HG03571 (cell line): ENCODE measurements around the gene SLC30A9.

Source experiments
- ATAC-seq: cut with Tn5 transposase; IDR thresholded peaks from one replicate; pipeline ENCODE4 v1.9.1; 2021; ENCODE audit not compliant: unreplicated experiment

The SLC30A9 gene

GRCh38 chr4:41998019-41998418 lies 7.7 kb downstream of the SLC30A9 start:
- ATAC-seq: no peak

GRCh38 chr4:41999321-41999720 lies 9.0 kb downstream of the SLC30A9 start:
- ATAC-seq: no peak

- no peak for ATAC-seq
These were observed 17.9 kb downstream of the SLC30A9 start for GRCh38 chr4:42008011-42008786.

DNA sequence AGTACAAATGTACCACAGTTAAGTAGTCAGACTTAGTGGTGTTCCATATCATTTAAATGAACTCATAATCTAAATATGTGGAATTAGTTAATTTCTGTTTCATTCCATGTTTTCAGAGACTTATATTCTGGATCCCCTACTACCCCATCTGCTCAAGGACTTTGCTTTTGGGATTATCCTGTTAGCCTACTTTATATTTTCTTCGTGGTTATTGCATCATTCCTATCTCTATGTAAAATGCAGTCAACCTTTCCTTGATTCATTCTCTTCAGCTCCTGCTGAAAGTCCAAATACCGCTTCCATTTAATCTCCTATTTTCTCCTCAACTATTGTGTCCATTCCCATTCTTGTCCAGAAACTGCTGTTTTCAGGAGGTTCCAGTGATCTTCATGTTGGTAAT lies 25.1 kb downstream of the SLC30A9 start:
- no peak for ATAC-seq

DNA sequence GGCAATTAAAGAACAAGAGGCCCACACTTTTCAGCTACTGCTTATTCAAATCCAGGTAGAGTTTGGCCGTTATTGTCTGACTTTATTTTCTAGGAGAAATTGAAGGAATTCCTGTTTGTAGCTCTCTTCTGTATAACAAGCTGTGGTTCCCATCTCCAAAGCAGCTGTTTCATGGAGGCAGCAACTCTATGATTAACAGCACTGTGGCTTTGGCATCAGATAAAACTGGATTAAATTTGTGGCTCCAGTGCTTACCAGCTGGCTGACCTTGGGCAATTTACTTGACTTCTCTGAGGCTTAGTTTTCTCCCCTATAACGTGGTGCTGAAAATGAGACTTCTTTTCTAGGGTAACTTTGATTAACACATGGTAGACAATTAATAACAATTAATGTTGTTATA lies 28.1 kb downstream of the SLC30A9 start:
- no peak for ATAC-seq

GRCh38 chr4:42048394-42048793 lies 58.1 kb downstream of the SLC30A9 start:
- ATAC-seq: no peak

GRCh38 chr4:42050516-42051249 lies 60.4 kb downstream of the SLC30A9 start:
- ATAC-seq: no peak

- ATAC-seq: no peak
These were observed 76.1 kb downstream of the SLC30A9 start for GRCh38 chr4:42066402-42066801.

GRCh38 chr4:42067264-42067663 lies 76.9 kb downstream of the SLC30A9 start:
- ATAC-seq: no peak

- no peak for ATAC-seq
These were observed 80.1 kb downstream of the SLC30A9 start for GRCh38 chr4:42070463-42070862.

- ATAC-seq: no peak
These were observed 84.0 kb downstream of the SLC30A9 start for GRCh38 chr4:42074294-42074693.

DNA sequence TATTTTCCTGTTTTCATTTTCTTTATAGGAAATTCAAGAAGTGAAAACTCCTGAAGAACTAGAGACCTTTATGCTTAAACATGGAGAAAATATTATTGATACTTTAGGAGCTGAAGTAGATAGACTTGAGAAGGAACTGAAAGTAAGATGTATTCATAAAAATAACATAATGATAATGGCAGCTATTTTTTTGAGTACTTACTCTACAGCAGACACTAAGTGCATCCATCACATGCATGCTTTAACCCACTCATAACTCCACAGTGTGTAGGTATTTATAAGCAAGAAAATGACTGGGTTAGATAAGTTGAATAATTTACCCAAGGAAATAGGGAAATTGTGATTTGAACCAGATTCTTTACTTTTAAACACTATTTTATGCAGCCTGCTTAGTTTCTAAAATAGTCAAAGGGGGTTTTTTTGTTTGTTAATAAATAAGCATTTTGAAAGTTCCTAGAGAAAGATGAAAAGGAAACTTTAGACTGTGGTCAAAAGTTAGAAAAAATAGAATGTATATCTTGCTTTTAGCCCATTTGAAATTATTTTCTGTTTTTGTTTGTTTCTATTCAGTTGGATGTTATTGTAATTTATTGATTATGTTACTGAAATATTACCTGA lies 88.0 kb downstream of the SLC30A9 start:
- peak; percentile 93 for ATAC-seq

DNA sequence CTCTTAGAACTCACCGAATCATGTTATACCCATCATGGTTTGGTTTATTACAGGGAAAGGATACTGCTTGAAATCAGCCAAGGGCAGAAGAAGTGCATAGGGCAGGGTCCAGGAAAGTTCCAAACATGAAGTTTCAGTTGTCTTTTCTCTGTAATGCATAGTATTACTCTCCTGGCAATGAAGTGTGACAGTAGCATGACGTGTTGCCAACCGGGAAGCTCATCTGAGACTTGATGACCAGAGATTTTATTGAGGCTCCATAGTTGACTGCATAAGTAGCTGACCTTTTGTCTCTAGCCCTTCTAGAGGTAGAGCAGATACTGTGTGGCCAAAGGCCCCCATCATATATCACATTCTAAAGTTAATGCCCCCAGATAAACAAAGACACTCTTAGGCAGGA lies 90.0 kb downstream of the SLC30A9 start:
- peak; percentile 42 for ATAC-seq

DNA sequence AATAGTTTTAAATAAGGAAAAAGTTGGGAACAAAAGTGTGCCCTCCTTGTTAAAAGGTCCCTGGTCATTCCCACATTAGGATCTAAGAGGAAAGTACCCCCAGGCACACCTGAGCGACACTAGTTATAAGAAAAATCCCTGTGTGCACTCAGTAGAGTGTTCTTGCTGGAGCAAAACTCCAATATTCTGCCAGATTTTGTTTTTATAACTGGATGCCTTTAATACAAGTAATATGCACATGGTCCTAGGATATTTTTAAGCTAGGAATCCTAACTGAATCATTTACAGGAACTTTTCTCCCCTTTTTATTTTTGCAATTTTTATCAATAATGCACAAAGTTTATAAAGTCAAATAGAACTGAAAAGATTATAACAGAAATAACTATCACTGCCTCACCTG lies 93.5 kb downstream of the SLC30A9 start:
- no peak for ATAC-seq

DNA sequence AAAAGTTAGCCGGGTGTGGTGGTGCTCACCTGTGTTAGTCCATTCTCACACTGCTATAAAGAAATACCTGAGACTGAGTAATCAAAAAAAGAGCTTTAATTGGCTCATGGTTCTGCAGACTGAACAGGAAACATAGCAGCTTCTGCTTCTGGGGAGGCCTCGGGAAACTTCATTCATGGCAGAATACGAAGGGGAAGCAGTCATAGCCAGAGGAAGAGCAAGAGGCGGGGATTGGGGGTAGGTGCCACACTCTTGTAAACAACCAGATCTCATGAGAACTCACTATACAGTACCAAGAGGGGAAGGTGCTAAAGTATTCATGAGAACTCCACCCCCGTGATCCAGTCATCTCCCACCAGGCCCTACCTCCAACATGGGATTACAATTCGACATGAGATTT lies 98.1 kb downstream of the SLC30A9 start:
- no peak for ATAC-seq

DNA sequence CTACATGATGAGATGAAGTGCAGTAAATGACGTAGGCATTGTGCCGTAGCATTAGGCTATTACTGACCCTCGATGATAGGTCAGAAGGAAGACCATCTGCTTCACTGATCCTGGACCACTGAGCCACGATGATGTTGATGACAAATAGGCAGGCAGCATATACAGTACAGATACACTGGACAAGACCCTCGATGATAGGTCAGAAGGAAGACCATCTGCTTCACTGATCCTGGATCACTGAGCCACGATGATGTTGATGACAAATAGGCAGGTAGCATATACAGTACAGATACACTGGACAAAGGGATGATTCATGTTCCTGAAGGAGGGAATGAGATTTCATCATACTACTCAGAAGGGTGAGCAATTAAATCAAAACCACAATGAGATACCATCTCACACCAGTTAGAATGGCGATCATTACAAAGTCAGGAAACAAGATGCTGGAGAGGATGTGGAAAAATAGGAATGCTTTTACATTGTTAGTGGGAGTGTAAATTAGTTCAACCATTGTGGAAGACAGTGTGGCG lies 111.2 kb downstream of the SLC30A9 start:
- ATAC-seq: no peak

- no peak for ATAC-seq
These were observed 114.2 kb downstream of the SLC30A9 start for GRCh38 chr4:42104521-42104920.

DNA sequence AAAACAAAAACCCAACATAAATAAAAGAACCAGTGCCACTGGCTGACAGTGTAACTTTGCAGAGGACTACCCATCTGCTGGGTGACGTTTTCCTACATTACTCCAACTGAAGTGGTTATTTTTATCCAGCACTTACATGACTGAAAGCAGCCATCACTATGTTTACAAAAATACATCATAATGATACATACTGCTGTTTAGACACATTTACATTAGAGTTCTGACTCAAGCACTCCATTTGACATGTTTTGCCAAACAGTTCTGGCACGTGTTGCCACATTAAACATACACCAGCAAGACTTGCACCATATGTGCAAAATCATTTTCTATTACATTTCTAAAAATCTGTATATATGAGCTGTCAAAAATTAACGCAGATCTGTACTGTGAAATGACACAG lies 122.5 kb downstream of the SLC30A9 start:
- no peak for ATAC-seq

DNA sequence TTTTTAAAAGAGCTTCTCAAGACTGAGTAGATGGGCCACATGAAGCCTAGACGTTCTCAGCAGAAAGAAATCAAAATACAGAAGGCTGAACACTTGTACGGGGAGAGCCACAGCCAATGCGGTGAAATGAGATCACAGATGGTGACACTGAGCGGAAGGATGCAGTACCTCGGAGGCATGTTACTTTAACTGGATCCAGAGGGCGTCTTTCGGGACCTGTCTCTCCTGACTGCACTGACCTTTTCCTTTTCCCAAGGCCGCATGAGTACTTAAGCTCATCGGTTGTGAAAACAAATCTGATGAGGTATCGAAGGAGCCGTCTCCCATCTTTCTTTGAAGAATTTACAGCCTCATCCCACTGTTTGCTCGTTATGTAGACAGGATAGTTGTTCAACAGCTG lies 129.6 kb downstream of the SLC30A9 start:
- no peak for ATAC-seq

DNA sequence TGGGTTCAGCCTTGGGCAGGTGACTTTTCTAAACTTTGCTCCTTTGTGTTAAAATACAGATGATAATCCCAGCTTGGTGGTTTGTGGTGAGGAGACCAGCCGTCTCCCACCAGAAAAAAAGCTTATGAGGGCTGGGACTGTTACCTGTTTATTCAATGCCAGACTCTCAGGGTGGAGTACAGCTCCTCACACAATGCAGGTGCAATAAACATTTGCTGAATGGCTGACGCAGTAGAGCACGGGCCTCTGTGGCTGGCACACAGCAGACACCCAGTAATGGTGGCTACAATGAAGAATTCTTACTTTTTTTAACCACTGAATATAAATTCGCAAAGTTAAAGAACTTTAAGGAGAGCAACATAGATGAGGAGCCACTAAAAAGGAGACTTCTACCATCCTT lies 131.9 kb downstream of the SLC30A9 start:
- ATAC-seq: no peak

GRCh38 chr4:42123071-42123644 lies 132.8 kb downstream of the SLC30A9 start:
- no peak for ATAC-seq
